ENCODE results near the gene FBXL7. TPM values are rescaled to one million over a fixed set of nuclear protein-coding genes. Genes with fewer than 3 reads are reported as not detected.

The FBXL7 gene
- total RNA-seq, 1 donor from 2014 or later, result 12.3 TPM

DNA sequence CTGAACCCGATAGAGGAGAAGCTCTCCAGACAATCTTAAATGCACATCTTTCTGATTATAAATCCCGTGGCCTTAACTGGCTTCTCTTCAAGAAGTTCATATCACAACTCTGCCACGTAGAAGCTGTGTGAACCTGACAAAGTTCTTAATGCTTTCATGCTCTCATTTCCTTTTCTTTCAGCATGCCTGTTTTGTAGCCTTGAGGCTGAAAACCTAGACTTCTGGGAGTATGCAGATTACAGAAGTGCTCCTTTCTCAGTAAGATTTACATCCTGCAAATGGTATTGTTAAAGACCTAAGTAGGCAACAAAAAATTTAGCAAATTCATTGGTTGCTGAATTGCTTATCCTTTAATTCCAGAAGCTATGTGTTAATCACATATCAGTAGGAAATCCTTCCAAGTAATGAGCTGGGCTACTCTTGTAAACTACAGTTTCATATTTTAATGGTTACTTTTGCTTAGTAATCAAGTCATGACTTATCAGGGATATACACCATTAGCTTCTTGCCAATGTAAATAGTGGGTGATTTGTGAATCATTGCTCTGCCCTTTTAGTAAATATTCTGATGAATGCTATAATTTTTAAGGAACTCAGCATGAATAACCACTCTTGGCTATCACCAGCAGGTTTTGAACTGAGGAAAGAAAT, 334.7 kb downstream of the FBXL7 start:
- H2AFZ ChIP-seq (replicated peaks), result no peak overlapping the region
- no peaks in the 10 kb centered on the region for H3F3A ChIP-seq (ENCODE audit: low read depth)
- no peak overlapping the region for H3K27ac ChIP-seq
- Mint-ChIP-seq H3K27me3 (ENCODE audit: insufficient read depth, low read depth) (no peaks in the 10 kb centered on the region), H3K4me1 (no peaks in the 10 kb centered on the region), H3K4me3 (no peak overlapping the region), H3K27ac (no peak overlapping the region), H3K9me3 (peaks cover 2% of the 10 kb centered on the region), H3K36me3 (no peaks in the 10 kb centered on the region)
- DNase-seq (ENCODE audit: low spot score), result no peak
- H3K9ac ChIP-seq, result no peak overlapping the region
- H4K20me1 ChIP-seq (ENCODE audit: low read depth), result no peaks in the 10 kb centered on the region
- H3K4me2 ChIP-seq, result no peak overlapping the region
- H3K36me3 ChIP-seq, result no peaks in the 10 kb centered on the region
- H3K27me3 ChIP-seq, result no peaks in the 10 kb centered on the region
- H3K4me3 ChIP-seq, result no peak overlapping the region
- no peaks in the 10 kb centered on the region for H3K79me2 ChIP-seq (ENCODE audit: low read depth)
- H3K9me3 ChIP-seq (ENCODE audit: low read depth), result no peaks in the 10 kb centered on the region
- H3K4me1 ChIP-seq, result no peaks in the 10 kb centered on the region
- TF ChIP-seq EZH2 (IDR thresholded peaks at IDR 0.05) (no peak), EZH2phosphoT487 (IDR thresholded peaks at IDR 0.05) (no peak)
- TF ChIP-seq, protein P1, sequence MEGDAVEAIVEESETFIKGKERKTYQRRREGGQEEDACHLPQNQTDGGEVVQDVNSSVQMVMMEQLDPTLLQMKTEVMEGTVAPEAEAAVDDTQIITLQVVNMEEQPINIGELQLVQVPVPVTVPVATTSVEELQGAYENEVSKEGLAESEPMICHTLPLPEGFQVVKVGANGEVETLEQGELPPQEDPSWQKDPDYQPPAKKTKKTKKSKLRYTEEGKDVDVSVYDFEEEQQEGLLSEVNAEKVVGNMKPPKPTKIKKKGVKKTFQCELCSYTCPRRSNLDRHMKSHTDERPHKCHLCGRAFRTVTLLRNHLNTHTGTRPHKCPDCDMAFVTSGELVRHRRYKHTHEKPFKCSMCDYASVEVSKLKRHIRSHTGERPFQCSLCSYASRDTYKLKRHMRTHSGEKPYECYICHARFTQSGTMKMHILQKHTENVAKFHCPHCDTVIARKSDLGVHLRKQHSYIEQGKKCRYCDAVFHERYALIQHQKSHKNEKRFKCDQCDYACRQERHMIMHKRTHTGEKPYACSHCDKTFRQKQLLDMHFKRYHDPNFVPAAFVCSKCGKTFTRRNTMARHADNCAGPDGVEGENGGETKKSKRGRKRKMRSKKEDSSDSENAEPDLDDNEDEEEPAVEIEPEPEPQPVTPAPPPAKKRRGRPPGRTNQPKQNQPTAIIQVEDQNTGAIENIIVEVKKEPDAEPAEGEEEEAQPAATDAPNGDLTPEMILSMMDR (IDR thresholded peaks at IDR 0.05), result no peak

DNA sequence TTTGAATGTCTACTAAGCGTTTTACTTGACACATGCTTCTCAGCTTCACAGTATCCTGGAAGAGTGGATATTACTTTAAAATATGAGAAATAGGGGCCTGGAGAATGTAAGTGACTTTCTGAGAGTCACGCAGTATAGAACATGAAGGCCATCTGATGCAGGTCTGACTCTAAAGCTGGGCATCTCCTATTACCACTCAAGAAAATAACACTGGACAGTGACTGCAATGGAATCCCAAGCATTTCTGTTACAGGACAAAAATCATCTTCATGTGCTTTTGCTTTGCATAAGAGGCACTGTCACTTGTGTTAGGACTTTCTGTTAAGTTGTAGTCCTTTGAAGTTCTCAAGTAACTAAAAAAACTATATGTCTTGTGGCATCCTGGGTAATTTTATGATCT, 335.5 kb downstream of the FBXL7 start:
- H3K4me3 ChIP-seq, result no peak overlapping the region
- no peaks in the 10 kb centered on the region for H3K36me3 ChIP-seq
- H4K20me1 ChIP-seq (ENCODE audit: low read depth), result no peaks in the 10 kb centered on the region
- Mint-ChIP-seq H3K4me3 (no peak overlapping the region), H3K27me3 (ENCODE audit: insufficient read depth, low read depth) (no peaks in the 10 kb centered on the region), H3K4me1 (no peaks in the 10 kb centered on the region), H3K27ac (no peak overlapping the region), H3K9me3 (peaks cover 5% of the 10 kb centered on the region), H3K36me3 (peaks cover 2% of the 10 kb centered on the region)
- no peak overlapping the region for H2AFZ ChIP-seq (replicated peaks)
- TF ChIP-seq, protein P1 (IDR thresholded peaks at IDR 0.05), result no peak
- TF ChIP-seq EZH2 (IDR thresholded peaks at IDR 0.05) (no peak), EZH2phosphoT487 (IDR thresholded peaks at IDR 0.05) (no peak)
- no peaks in the 10 kb centered on the region for H3F3A ChIP-seq (ENCODE audit: low read depth)
- no peaks in the 10 kb centered on the region for H3K79me2 ChIP-seq (ENCODE audit: low read depth)
- no peak overlapping the region for H3K4me2 ChIP-seq
- no peak overlapping the region for H3K27ac ChIP-seq
- H3K9ac ChIP-seq, result no peak overlapping the region
- DNase-seq (ENCODE audit: low spot score), result no peak
- H3K4me1 ChIP-seq, result no peaks in the 10 kb centered on the region
- H3K9me3 ChIP-seq (ENCODE audit: low read depth), result no peaks in the 10 kb centered on the region
- H3K27me3 ChIP-seq, result no peaks in the 10 kb centered on the region

DNA sequence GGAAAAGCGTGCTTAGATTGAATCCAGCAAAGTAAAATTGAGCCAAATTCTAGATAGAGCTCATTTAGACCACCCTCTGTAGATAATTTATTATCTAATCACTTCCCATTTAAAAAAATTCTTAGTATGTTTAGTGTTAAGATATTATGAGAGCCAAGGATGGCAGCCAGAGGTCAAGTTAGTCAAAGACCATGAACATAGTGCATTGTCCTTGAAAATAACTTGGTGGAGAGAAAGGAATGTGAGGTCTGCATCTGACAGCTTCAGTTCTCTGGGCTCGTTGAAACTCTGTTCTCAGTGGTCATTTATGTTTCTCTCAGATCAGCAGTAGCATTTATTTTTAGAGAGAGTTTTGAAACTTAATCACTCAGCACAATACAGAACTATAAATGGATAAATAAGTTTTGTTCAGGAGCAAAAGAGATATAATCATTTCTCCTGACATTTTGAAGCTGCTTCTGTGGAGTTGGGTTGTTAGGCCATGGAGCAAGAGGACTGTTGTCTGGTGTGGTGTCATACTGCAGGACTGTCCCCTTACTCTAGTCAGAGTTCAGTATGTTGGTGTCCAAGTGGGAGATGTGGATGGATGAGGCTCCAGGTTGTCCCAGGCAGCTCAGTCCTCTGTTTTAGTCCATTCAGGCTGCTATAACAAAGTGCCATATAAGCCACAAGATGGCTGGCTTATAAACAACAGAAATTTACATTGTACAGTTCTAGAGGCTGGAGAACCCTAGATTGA, 337.7 kb downstream of the FBXL7 start:
- H3K36me3 Mint-ChIP-seq, result peaks cover 4% of the 10 kb centered on the region
- H3K4me3 Mint-ChIP-seq, result no peak overlapping the region
- TF ChIP-seq EZH2 (IDR thresholded peaks at IDR 0.05) (no peak), EZH2phosphoT487 (IDR thresholded peaks at IDR 0.05) (no peak)
- no peaks in the 10 kb centered on the region for H3K27me3 ChIP-seq
- H3K27ac ChIP-seq, result no peak overlapping the region
- no peak overlapping the region for H3K9ac ChIP-seq
- H3K27ac Mint-ChIP-seq, result no peak overlapping the region
- peaks cover 19% of the 10 kb centered on the region for H3K9me3 Mint-ChIP-seq
- H4K20me1 ChIP-seq (ENCODE audit: low read depth), result no peaks in the 10 kb centered on the region
- H3K27me3 Mint-ChIP-seq (ENCODE audit: insufficient read depth, low read depth), result no peaks in the 10 kb centered on the region
- H3K4me1 Mint-ChIP-seq, result no peaks in the 10 kb centered on the region
- no peak for DNase-seq (ENCODE audit: low spot score)
- H3K79me2 ChIP-seq (ENCODE audit: low read depth), result no peaks in the 10 kb centered on the region
- no peak overlapping the region for H3K4me3 ChIP-seq
- no peaks in the 10 kb centered on the region for H3K36me3 ChIP-seq
- no peaks in the 10 kb centered on the region for H3F3A ChIP-seq (ENCODE audit: low read depth)
- no peak overlapping the region for H2AFZ ChIP-seq (replicated peaks)
- no peak overlapping the region for H3K4me2 ChIP-seq
- H3K4me1 ChIP-seq, result no peaks in the 10 kb centered on the region
- peaks cover 15% of the 10 kb centered on the region for H3K9me3 ChIP-seq (ENCODE audit: low read depth)

DNA sequence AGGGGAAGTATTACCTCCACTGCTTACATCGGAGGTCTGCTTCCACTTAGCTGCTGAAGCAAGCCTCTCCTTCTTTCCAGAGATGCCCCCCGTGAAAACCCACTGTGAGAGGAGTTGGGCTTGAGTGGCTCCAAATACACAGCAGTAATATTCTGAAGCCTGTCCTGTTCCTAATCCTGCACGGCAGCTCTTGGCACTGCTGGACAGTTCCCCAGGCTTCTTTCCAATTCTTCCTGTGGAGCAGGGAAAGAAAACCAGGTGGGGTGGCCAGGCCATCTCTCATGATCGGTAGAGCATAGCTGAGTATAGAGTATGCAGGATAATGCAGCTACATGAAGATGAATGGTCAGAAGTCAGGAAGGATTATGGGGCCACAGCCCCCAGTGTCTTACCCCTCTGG, 344.3 kb downstream of the FBXL7 start:
- Mint-ChIP-seq H3K4me3 (no peak overlapping the region), H3K9me3 (peaks cover 26% of the 10 kb centered on the region), H3K27me3 (ENCODE audit: insufficient read depth, low read depth) (no peaks in the 10 kb centered on the region), H3K27ac (no peak overlapping the region), H3K36me3 (peaks cover 4% of the 10 kb centered on the region), H3K4me1 (no peaks in the 10 kb centered on the region)
- Histone ChIP-seq H3K79me2 (ENCODE audit: low read depth) (no peaks in the 10 kb centered on the region), H3K27me3 (no peaks in the 10 kb centered on the region), H3K4me2 (no peak overlapping the region), H3K9me3 (ENCODE audit: low read depth) (peaks cover 15% of the 10 kb centered on the region), H3K27ac (no peak overlapping the region), H3F3A (ENCODE audit: low read depth) (no peaks in the 10 kb centered on the region), H4K20me1 (ENCODE audit: low read depth) (no peaks in the 10 kb centered on the region), H3K36me3 (no peaks in the 10 kb centered on the region), H2AFZ (replicated peaks) (no peak overlapping the region), H3K4me3 (no peak overlapping the region), H3K9ac (no peak overlapping the region), H3K4me1 (no peaks in the 10 kb centered on the region)
- TF ChIP-seq EZH2 (IDR thresholded peaks at IDR 0.05), result no peak
- TF ChIP-seq EZH2phosphoT487 (IDR thresholded peaks at IDR 0.05), result no peak
- TF ChIP-seq, protein P1 (IDR thresholded peaks at IDR 0.05), result no peak
- no peak for DNase-seq (ENCODE audit: low spot score)
